Measurements from ENCODE around the gene PSMB2. TPM values are rescaled to one million over a fixed set of nuclear protein-coding genes. Genes with fewer than 3 reads are reported as not detected.

PSMB2 gene
- total and polyA plus RNA-seq, 7 donors = 29.3 to 66.5 (median 32.1) TPM

GRCh38 chr1:35666216-35666615 lies 24.9 kb upstream of the PSMB2 start:
- Histone ChIP-seq H3K4me1 (no peaks in the 10 kb centered on the region), H3K36me3 (no peaks in the 10 kb centered on the region), H3K27ac (no peak overlapping the region), H3K27me3 (peaks cover 0 to 4% (median 0%) of the 10 kb centered on the region in 3 donors), H3K4me3 (no peak overlapping the region), H3K9me3 (no peaks in the 10 kb centered on the region)
- intact Hi-C loops (cut with DNase I) = no loop called here
- DNase-seq = no peak
- no peak for TF ChIP-seq POLR2AphosphoS5 (IDR thresholded peaks at IDR 0.05)
- TF ChIP-seq POLR2A (IDR thresholded peaks at IDR 0.05) = no peak
- no peak for TF ChIP-seq CTCF (IDR thresholded peaks at IDR 0.05)
- no peak for TF ChIP-seq EP300 (IDR thresholded peaks at IDR 0.05)
- 86 to 90% methylated on average over 2 of the region's 2 CpGs for WGBS, 2 donors

GRCh38 chr1:35663434-35663833 lies 22.1 kb upstream of the PSMB2 start:
- DNase-seq = no peak
- intact Hi-C loops (cut with DNase I) = no loop called here
- WGBS, 2 donors = 89 to 90% methylated on average over 9 of the region's 9 CpGs
- no peak for TF ChIP-seq POLR2AphosphoS5 (IDR thresholded peaks at IDR 0.05)
- TF ChIP-seq POLR2A (IDR thresholded peaks at IDR 0.05) = no peak
- TF ChIP-seq CTCF (IDR thresholded peaks at IDR 0.05) = no peak
- no peak for TF ChIP-seq EP300 (IDR thresholded peaks at IDR 0.05)
- Histone ChIP-seq H3K27me3 (no peaks in the 10 kb centered on the region), H3K9me3 (no peaks in the 10 kb centered on the region), H3K27ac (no peak overlapping the region), H3K36me3 (no peaks in the 10 kb centered on the region), H3K4me3 (no peak overlapping the region), H3K4me1 (no peaks in the 10 kb centered on the region)

- Histone ChIP-seq H3K9me3 (no peaks in the 10 kb centered on the region), H3K27me3 (no peaks in the 10 kb centered on the region), H3K4me1 (no peaks in the 10 kb centered on the region), H3K36me3 (no peaks in the 10 kb centered on the region), H3K27ac (no peak overlapping the region), H3K4me3 (no peak overlapping the region)
- intact Hi-C loops (cut with DNase I) = no loop called here
- TF ChIP-seq POLR2AphosphoS5 (IDR thresholded peaks at IDR 0.05) = no peak
- no peak for TF ChIP-seq CTCF (IDR thresholded peaks at IDR 0.05)
- no peak for TF ChIP-seq EP300 (IDR thresholded peaks at IDR 0.05)
- no peak for TF ChIP-seq POLR2A (IDR thresholded peaks at IDR 0.05)
- 71 to 94% methylated on average over 2 of the region's 2 CpGs for WGBS, 2 donors
- DNase-seq = no peak
Observed at GRCh38 chr1:35661474-35661795, 20.1 kb upstream of the PSMB2 start.

- Histone ChIP-seq H3K27me3 (no peaks in the 10 kb centered on the region), H3K27ac (no peak overlapping the region), H3K4me1 (no peaks in the 10 kb centered on the region), H3K36me3 (no peaks in the 10 kb centered on the region), H3K4me3 (no peak overlapping the region), H3K9me3 (no peaks in the 10 kb centered on the region)
- intact Hi-C loops (cut with DNase I) = no loop called here
- WGBS, 2 donors = 56 to 58% methylated on average over 5 of the region's 5 CpGs
- no peak for DNase-seq
- TF ChIP-seq POLR2A (IDR thresholded peaks at IDR 0.05) (no peak), CTCF (IDR thresholded peaks at IDR 0.05) (no peak), EP300 (IDR thresholded peaks at IDR 0.05) (no peak), POLR2AphosphoS5 (IDR thresholded peaks at IDR 0.05) (no peak)
Observed at GRCh38 chr1:35660581-35661473, 19.5 kb upstream of the PSMB2 start.

Measured in sigmoid colon (tissue), 7 donors.